Rectal smooth muscle tissue (tissue), 1 donor: ENCODE results near the gene SYT1.
"Not testable (repeated sequence)": the region's sequence is repeated elsewhere in the genome, so short reads cannot be mapped to it uniquely, and the experiment has no call there.

Source experiments
- H3K27ac ChIP-seq: one replicate; pipeline ENCODE4 v1.7.0; 2013; ENCODE audit warnings: low read depth, low read length, inconsistent platforms
- H3K27me3 ChIP-seq: one replicate; pipeline ENCODE4 v1.7.0; 2013; ENCODE audit warnings: low read length; ENCODE audit not compliant: control insufficient read depth, insufficient read depth
- H3K36me3 ChIP-seq: one replicate; pipeline ENCODE4 v1.7.0; 2013; ENCODE audit warnings: low read length; ENCODE audit not compliant: control insufficient read depth, insufficient read depth
- H3K4me1 ChIP-seq: one replicate; pipeline ENCODE4 v1.7.0; 2013; ENCODE audit warnings: low read length; ENCODE audit not compliant: control insufficient read depth, insufficient read depth
- H3K4me3 ChIP-seq: one replicate; pipeline ENCODE4 v1.7.0; 2013; ENCODE audit warnings: low read length
- H3K9ac ChIP-seq: one replicate; pipeline ENCODE4 v1.7.0; 2013; ENCODE audit warnings: low read length

SYT1 gene

DNA sequence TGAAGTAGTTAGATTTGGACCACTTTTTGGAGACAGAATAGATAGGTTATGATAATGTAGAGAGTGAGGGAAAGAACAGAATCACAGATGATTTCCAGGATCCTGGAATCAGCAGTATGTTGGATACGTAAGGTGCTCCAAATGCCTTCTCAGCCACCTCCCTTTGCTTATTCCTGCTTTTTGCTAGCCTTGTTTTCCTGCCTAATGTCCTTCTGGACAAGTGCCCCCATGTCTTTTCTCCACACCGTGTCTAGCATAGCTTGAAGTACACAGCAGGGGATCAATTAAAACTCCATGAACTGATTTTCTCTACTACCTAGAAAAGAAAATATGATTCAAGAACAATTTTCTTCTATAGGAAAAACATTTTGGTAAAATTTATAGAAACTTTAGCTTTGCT lies 144.0 kb downstream of the SYT1 start:
- H3K4me3 ChIP-seq, result no peak overlapping the region
- no peaks in the 10 kb centered on the region for H3K36me3 ChIP-seq
- H3K9ac ChIP-seq, result no peak overlapping the region
- no peaks in the 10 kb centered on the region for H3K4me1 ChIP-seq
- H3K27ac ChIP-seq, result no peak overlapping the region
- H3K27me3 ChIP-seq, result no peaks in the 10 kb centered on the region

DNA sequence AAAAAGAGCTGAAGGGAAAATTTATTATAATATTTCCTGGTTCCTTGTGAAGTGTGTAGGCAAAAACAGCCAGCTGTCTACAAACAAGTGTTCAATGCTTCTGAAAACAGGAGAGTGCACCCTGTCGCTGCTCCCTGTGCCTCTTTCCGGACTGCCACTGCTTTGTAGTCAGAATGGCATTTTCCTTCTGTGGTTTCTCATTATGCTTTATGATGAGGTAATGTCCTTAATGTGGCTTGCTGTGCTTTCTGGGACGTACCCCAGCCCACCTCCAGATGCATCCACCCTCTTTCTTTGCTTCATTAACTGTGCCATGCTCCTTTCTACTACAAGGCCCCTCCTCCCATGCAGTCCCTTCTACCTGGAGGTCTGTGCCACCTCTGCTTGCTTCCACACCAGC lies 148.1 kb downstream of the SYT1 start:
- Histone ChIP-seq H3K36me3 (no peaks in the 10 kb centered on the region), H3K9ac (no peak overlapping the region), H3K4me1 (no peaks in the 10 kb centered on the region), H3K27me3 (no peaks in the 10 kb centered on the region), H3K4me3 (no peak overlapping the region), H3K27ac (no peak overlapping the region)

DNA sequence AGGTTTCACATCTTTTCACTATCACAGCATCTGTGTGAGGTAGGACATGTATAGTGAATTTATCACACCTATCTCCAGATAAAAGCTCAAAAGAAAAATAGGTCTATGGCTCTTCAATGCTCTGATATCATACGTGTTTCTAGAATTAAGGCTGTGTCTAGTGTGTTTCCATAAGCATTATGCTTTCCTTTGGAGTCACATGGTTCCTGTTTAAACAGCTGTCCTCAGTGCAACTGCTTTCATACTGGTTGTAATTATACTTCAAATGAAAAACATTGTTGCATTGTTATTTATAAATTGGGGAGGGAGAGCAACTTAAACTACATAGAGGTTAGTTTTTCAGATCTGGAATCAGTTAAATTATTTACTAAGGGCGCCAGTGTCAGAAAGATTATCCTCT lies 151.6 kb downstream of the SYT1 start:
- no peak overlapping the region for H3K9ac ChIP-seq
- H3K27ac ChIP-seq, result no peak overlapping the region
- no peak overlapping the region for H3K4me3 ChIP-seq
- H3K27me3 ChIP-seq, result no peaks in the 10 kb centered on the region
- H3K36me3 ChIP-seq, result no peaks in the 10 kb centered on the region
- H3K4me1 ChIP-seq, result no peaks in the 10 kb centered on the region

DNA sequence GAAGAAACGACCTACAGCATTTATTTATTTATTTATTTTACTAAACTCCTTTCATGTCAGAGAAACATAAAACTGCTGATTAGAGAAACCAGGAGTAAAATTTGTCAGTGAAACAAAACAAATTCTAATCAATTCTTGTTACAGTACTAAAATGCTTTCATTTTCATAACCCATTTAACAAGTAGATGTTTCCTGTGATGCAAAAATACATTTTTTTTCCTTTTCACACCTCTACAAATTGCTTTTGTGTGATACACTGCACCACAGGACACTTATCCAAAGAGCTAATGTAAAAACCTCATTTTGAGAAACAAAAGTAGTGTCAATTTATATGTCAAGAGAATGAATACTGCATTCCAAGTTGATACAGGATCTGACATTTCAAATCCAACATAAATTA lies 155.1 kb downstream of the SYT1 start:
- Histone ChIP-seq H3K27me3 (no peaks in the 10 kb centered on the region), H3K27ac (no peak overlapping the region), H3K9ac (no peak overlapping the region), H3K36me3 (no peaks in the 10 kb centered on the region), H3K4me1 (no peaks in the 10 kb centered on the region), H3K4me3 (no peak overlapping the region)

DNA sequence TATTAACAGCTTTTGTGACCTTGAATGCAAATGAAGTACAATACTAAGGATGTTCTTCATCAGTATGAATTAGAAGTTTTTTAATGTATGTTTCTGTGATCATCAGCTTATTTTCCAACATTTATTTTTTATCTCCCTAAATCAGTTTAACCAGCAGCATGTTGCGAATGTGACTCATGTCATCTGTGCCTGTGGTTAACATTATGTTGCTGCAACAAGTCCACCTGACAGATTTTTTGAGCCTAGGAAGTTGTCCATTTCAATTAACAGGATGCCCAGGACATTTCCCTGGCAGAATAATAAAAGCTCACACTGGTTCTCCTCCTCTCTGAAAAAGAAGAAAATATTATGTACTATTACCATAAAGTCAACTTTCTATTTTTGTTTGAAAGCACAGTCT lies 155.5 kb downstream of the SYT1 start:
- Histone ChIP-seq H3K27ac (no peak overlapping the region), H3K4me3 (no peak overlapping the region), H3K36me3 (no peaks in the 10 kb centered on the region), H3K27me3 (no peaks in the 10 kb centered on the region), H3K4me1 (no peaks in the 10 kb centered on the region), H3K9ac (no peak overlapping the region)

DNA sequence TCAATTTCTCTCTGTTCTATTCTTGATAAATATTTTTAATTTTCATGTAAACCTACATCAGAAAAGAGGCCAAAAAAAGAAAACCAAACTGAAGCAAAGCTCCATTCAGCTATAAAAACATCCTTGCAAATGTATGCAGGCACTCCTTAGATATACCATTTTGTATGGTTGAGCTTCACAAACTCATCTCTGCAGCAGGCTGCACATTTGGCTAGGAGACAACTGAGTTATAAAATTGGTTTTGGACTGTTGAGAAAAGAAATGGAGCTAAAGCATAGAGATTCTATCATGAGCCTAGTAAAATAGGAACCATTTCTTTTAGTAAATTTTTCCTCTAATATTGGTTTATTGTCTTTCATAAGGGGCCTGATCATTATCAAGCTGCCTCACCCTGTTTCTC lies 156.4 kb downstream of the SYT1 start:
- Histone ChIP-seq H3K27ac (no peak overlapping the region), H3K4me3 (no peak overlapping the region), H3K36me3 (no peaks in the 10 kb centered on the region), H3K4me1 (no peaks in the 10 kb centered on the region), H3K9ac (no peak overlapping the region), H3K27me3 (no peaks in the 10 kb centered on the region)

DNA sequence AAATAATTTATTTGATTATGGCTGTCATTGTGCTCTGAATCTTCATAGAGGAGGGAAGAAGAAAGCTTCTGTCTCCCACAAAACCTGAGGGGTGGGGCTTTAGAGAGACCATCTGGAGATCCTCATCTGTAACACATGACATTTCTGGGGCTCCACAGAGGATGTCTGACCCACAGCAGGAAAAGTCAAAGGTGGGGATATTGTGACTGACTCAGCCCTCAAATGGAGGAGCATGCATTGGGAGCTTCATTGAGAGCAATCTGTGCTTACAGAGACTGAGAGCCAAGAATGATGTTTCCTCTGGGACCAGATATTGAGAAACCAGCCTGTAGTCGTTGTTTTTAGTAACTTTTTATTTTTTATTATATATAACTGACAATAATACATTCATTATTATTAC lies 158.7 kb downstream of the SYT1 start:
- Histone ChIP-seq H3K27me3 (no peaks in the 10 kb centered on the region), H3K9ac (no peak overlapping the region), H3K36me3 (no peaks in the 10 kb centered on the region), H3K4me3 (no peak overlapping the region), H3K27ac (no peak overlapping the region), H3K4me1 (no peaks in the 10 kb centered on the region)

DNA sequence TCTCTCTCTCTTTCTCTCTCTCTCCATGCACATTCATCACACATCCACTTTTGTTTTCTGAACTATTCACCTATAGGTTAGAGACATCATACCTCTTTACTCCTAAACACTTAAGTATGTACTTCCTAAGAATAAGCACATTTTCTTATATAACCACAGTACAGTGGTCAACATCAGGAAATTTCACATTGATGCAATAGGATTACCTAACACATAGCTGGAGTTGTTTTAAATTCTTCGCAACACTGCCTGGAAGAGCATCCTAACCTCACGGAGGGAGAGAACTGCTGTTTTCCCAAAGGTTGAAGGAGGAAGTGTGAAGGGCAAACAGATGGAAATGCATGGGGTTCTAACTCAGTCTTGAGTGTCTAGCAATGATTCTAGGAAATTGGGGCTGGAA lies 159.2 kb downstream of the SYT1 start:
- Histone ChIP-seq H3K27me3 (no peaks in the 10 kb centered on the region), H3K4me3 (no peak overlapping the region), H3K36me3 (no peaks in the 10 kb centered on the region), H3K27ac (no peak overlapping the region), H3K9ac (no peak overlapping the region), H3K4me1 (no peaks in the 10 kb centered on the region)

DNA sequence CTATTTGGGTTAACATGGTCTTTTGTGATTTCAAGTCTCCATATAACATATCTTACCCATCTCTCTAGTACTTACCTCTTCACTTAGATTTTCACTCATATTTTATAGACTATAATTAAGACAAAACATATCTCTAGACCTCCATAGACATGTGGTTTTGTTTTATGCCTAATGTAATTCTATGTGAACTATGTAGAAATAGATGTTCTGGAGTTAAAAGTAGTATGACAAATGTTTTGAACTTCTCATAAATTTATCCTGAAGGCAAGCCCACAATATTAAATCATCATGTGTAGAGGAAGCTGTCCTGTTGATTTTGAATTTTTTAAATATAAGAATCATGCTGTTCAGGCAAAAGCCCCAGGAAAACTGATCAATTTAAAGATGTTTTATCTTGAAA lies 169.2 kb downstream of the SYT1 start:
- H3K4me1 ChIP-seq, result no peaks in the 10 kb centered on the region
- H3K27ac ChIP-seq, result no peak overlapping the region
- no peak overlapping the region for H3K9ac ChIP-seq
- H3K36me3 ChIP-seq, result no peaks in the 10 kb centered on the region
- H3K27me3 ChIP-seq, result no peaks in the 10 kb centered on the region
- H3K4me3 ChIP-seq, result no peak overlapping the region

DNA sequence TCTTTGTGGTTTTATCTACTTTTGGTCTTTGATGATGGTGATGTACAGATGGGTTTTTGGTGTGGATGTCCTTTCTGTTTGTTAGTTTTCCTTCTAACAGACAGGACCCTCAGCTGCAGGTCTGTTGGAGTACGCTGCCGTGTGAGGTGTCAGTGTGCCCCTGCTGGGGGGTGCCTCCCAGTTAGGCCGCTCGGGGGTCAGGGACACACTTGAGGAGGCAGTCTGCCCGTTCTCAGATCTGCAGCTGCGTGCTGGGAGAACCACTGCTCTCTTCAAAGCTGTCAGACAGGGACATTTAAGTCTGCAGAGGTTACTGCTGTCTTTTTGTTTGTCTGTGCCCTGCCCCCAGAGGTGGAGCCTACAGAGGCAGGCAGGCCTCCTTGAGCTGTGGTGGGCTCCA lies 180.2 kb downstream of the SYT1 start:
- not testable (repeated sequence) for H3K27ac ChIP-seq, H3K4me3 ChIP-seq, H3K9ac ChIP-seq, H3K27me3 ChIP-seq, H3K4me1 ChIP-seq, H3K36me3 ChIP-seq

DNA sequence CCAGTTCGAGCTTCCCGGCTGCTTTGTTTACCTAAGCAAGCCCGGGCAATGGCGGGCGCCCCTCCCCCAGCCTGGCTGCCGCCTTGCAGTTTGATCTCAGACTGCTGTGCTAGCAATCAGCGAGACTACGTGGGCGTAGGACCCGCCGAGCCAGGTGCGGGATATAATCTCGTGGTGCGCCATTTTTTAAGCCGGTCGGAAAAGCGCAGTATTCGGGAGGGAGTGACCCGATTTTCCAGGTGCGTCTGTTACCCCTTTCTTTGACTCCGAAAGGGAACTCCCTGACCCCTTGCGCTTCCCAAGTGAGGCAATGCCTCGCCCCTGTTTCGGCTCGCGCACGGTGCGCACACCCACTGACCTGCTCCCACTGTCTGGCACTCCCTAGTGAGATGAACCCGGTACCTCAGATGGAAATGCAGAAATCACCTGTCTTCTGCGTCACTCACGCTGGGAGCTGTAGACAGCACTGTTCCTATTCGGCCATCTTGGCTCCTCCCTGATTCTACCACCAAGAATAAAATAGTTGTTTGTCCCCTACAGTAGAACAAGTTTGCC lies 180.7 kb downstream of the SYT1 start:
- H3K27ac ChIP-seq, H3K4me3 ChIP-seq, H3K27me3 ChIP-seq, H3K9ac ChIP-seq, H3K36me3 ChIP-seq, H3K4me1 ChIP-seq: not testable (repeated sequence)

DNA sequence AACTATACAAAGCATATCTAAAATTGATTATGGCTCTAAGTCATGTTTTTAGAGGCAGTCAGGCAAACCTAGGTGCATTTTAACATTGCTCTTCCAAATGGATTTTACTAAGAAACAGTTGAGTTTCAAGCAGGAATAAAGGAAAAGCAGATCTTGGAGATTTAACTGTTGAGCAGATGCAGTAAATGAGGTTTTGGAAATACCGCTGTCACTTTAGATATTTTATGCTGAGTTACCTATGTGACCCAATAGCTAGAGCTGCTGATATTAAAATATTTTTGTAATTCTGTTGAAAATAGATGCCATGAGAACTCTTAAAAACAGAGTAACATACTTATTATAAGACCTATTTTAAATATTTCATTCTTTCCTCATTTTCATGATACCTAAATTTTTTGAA lies 181.4 kb downstream of the SYT1 start:
- no peak overlapping the region for H3K4me3 ChIP-seq
- no peak overlapping the region for H3K9ac ChIP-seq
- no peaks in the 10 kb centered on the region for H3K4me1 ChIP-seq
- no peaks in the 10 kb centered on the region for H3K27me3 ChIP-seq
- H3K27ac ChIP-seq, result no peak overlapping the region
- H3K36me3 ChIP-seq, result no peaks in the 10 kb centered on the region

DNA sequence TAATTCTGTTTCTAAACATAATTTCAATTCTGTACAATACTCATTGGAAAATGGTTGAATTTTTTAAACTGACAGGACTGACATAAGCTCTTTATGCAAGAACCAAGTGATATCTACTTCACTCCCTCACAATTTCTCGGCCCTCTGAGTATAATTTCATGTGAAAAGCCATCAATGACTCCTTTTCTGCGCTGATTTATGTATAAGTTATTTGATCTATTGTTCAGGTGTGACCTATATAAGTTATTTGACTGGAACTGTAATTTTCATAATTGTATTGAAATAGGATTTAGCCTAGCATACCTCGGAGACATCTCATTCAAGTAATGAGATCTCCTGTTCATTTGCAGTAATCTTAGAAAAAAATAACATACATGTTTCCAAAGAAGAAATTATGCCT lies 184.4 kb downstream of the SYT1 start:
- Histone ChIP-seq H3K27me3 (no peaks in the 10 kb centered on the region), H3K4me1 (no peaks in the 10 kb centered on the region), H3K27ac (no peak overlapping the region), H3K9ac (no peak overlapping the region), H3K4me3 (no peak overlapping the region), H3K36me3 (no peaks in the 10 kb centered on the region)
